ENCODE data around the gene OR5AR1.

Gene OR5AR1

DNA sequence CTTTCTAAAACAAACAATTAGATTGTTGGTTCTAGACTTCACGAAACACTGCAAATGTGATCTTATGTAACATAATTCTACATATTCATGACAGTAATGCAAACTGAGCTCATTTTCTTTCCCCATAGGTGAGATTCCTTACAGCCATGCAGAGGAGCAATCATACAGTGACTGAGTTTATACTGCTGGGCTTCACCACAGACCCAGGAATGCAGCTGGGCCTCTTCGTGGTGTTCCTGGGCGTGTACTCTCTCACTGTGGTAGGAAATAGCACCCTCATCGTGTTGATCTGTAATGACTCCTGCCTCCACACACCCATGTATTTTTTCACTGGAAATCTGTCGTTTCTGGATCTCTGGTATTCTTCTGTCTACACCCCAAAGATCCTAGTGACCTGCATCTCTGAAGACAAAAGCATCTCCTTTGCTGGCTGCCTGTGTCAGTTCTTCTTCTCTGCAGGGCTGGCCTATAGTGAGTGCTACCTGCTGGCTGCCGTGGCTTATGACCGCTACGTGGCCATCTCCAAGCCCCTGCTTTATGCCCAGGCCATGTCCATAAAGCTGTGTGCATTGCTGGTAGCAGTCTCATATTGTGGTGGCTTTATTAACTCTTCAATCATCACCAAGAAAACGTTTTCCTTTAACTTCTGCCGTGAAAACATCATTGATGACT, 36.9 kb downstream of the OR5AR1 start:
- Histone ChIP-seq H3K36me3 (ENCODE audit: control insufficient read depth, insufficient read depth, low read length) (no peaks in the 10 kb centered on the region), H3K4me3 (ENCODE audit: low read length) (no peak overlapping the region), H3K27me3 (ENCODE audit: control insufficient read depth, insufficient read depth, low read length) (no peaks in the 10 kb centered on the region), H3K9ac (ENCODE audit: low read length) (no peak overlapping the region), H3K4me1 (ENCODE audit: control insufficient read depth, insufficient read depth, low read length) (no peaks in the 10 kb centered on the region), H3K27ac (ENCODE audit: low read depth, low read length) (no peak overlapping the region)

DNA sequence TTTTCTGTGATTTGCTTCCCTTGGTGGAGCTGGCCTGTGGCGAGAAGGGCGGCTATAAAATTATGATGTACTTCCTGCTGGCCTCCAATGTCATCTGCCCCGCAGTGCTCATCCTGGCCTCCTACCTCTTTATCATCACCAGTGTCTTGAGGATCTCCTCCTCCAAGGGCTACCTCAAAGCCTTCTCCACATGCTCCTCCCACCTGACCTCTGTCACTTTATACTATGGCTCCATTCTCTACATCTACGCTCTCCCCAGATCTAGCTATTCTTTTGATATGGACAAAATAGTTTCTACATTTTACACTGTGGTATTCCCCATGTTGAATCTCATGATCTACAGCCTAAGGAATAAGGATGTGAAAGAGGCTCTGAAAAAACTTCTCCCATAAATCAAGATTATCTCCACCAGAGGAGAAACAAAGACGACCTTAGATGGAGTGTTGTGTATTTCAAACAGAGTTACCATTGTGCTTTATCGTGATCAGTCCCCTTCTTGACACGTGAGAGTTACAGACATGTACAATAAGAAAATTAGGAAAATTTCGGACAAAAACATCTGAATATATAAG, 37.5 kb downstream of the OR5AR1 start:
- Histone ChIP-seq H3K4me3 (ENCODE audit: low read length) (no peak overlapping the region), H3K4me1 (ENCODE audit: control insufficient read depth, insufficient read depth, low read length) (no peaks in the 10 kb centered on the region), H3K36me3 (ENCODE audit: control insufficient read depth, insufficient read depth, low read length) (no peaks in the 10 kb centered on the region), H3K9ac (ENCODE audit: low read length) (no peak overlapping the region), H3K27ac (ENCODE audit: low read depth, low read length) (no peak overlapping the region), H3K27me3 (ENCODE audit: control insufficient read depth, insufficient read depth, low read length) (no peaks in the 10 kb centered on the region)

DNA sequence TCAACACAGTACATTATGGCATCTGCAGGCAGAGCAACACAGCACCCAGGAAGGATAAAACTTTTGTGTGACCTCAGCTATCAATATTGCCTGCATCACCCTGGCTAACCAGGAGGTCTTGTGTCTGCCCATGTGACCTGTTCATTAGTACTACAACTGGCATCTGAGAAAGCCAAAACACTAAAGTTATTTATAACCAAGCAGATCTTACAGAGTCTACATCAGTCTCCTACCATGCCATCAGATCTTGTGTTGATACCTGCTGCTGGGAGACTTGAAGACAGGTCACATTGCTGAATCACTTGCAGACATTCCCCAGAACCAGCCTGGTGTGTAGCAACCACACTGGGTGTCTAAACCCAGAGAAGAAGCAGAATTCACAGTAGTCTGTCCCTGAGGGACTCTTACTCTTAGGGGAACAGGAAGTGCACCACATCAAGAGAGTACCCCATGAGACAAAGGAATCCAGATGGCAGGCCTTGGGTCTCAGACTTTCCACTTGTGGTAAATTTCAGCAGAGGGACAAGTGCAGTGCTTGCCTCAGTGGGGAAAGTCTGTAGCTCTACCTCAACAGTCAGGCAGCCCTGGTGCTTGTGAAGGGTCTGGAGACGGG, 42.4 kb downstream of the OR5AR1 start:
- no peaks in the 10 kb centered on the region for H3K36me3 ChIP-seq (ENCODE audit: control insufficient read depth, insufficient read depth, low read length)
- no peak overlapping the region for H3K27ac ChIP-seq (ENCODE audit: low read depth, low read length)
- H3K9ac ChIP-seq (ENCODE audit: low read length), result no peak overlapping the region
- H3K4me1 ChIP-seq (ENCODE audit: control insufficient read depth, insufficient read depth, low read length), result no peaks in the 10 kb centered on the region
- no peak overlapping the region for H3K4me3 ChIP-seq (ENCODE audit: low read length)
- no peaks in the 10 kb centered on the region for H3K27me3 ChIP-seq (ENCODE audit: control insufficient read depth, insufficient read depth, low read length)

DNA sequence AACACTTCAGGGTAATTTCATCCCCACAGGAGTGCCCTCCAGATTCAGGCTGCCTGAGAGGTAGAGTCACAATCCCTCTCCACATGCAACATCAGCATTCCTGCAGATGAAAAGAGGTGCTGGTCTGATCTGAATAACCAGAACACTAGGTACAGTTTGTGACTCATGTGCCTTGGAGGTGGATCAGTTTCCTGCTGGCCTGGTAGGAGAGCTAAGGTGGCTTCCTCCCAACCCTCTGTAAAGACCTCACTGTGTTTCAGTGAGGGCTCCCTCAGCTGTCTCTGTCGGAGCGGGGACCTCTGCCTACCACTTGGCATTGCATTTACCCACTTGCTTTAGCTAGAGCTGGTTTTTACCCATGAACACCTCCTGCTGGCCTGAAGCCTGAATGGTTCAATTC, 43.0 kb downstream of the OR5AR1 start:
- no peak overlapping the region for H3K9ac ChIP-seq (ENCODE audit: low read length)
- H3K36me3 ChIP-seq (ENCODE audit: control insufficient read depth, insufficient read depth, low read length), result no peaks in the 10 kb centered on the region
- no peaks in the 10 kb centered on the region for H3K4me1 ChIP-seq (ENCODE audit: control insufficient read depth, insufficient read depth, low read length)
- H3K4me3 ChIP-seq (ENCODE audit: low read length), result no peak overlapping the region
- H3K27me3 ChIP-seq (ENCODE audit: control insufficient read depth, insufficient read depth, low read length), result no peaks in the 10 kb centered on the region
- no peak overlapping the region for H3K27ac ChIP-seq (ENCODE audit: low read depth, low read length)

DNA sequence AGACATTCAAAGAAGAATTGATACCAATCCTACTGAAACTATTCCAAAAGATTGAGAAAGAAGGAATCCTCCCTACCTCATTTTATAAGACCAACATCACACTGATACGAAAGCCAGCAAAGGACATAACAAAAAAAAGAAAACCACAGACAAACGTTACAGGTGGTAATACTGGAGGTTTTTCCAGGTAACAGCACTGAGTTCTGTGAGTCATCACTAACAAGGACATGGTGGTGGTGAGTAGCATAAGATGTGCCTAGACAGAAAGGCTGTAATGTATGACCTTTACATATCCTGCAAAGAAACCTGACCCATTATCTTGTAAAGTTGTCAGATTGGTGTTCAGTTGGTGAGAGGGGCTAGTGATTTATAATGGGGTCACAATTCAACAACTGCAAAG, 50.7 kb downstream of the OR5AR1 start:
- Histone ChIP-seq H3K9ac (ENCODE audit: low read length) (no peak overlapping the region), H3K36me3 (ENCODE audit: control insufficient read depth, insufficient read depth, low read length) (no peaks in the 10 kb centered on the region), H3K4me3 (ENCODE audit: low read length) (no peak overlapping the region), H3K4me1 (ENCODE audit: control insufficient read depth, insufficient read depth, low read length) (no peaks in the 10 kb centered on the region), H3K27me3 (ENCODE audit: control insufficient read depth, insufficient read depth, low read length) (no peaks in the 10 kb centered on the region), H3K27ac (ENCODE audit: low read depth, low read length) (no peak overlapping the region)

All from rectal smooth muscle tissue (tissue), 1 donor.